Parathyroid adenoma (tissue), 2 donors: Measurements from ENCODE around the gene TAF7.

ENCODE experiments used
- H2AFZ ChIP-seq: fragments of 300-600 bp; sonication (generic); one replicate; pipeline ENCODE4 v1.7.0; 2017; ENCODE audit warnings: antibody characterized with exemption, mild to moderate bottlenecking
- H3K27ac ChIP-seq: fragments of 300-600 bp; sonication (generic); one replicate; pipeline ENCODE4 v1.7.0; 2017
- H3K27me3 ChIP-seq: fragments of 300-600 bp; sonication (generic); one replicate; pipeline ENCODE4 v1.7.0; 2017; ENCODE audit warnings: low read length; ENCODE audit not compliant: control insufficient read depth, insufficient read depth
- H3K36me3 ChIP-seq: fragments of 300-600 bp; sonication (generic); one replicate; pipeline ENCODE4 v1.7.0; 2017; ENCODE audit warnings: low read length; ENCODE audit not compliant: control insufficient read depth, insufficient read depth
- H3K4me1 ChIP-seq: fragments of 300-600 bp; sonication (generic); one replicate; pipeline ENCODE4 v1.7.0; 2017; ENCODE audit warnings: control low read depth
- H3K4me2 ChIP-seq: fragments of 300-600 bp; sonication (generic); one replicate; pipeline ENCODE4 v1.7.0; 2017; ENCODE audit warnings: low read length
- H3K4me3 ChIP-seq: fragments of 300-600 bp; sonication (generic); one replicate; pipeline ENCODE4 v1.7.0; 2017; ENCODE audit warnings: low read depth, low read length
- H3K79me2 ChIP-seq: fragments of 300-600 bp; sonication (generic); one replicate; pipeline ENCODE4 v1.7.0; 2017; ENCODE audit warnings: control low read depth
- H3K9ac ChIP-seq: fragments of 300-600 bp; sonication (generic); one replicate; pipeline ENCODE4 v1.7.0; 2017; ENCODE audit warnings: mild to moderate bottlenecking
- H3K9me3 ChIP-seq: fragments of 300-600 bp; sonication (generic); one replicate; pipeline ENCODE4 v1.7.0; 2017; ENCODE audit warnings: low read length; ENCODE audit not compliant: control insufficient read depth
- CTCF ChIP-seq: fragments of 300-600 bp; sonication (generic); IDR thresholded peaks from one replicate; pipeline ENCODE4 v1.7.0; 2017; ENCODE audit warnings: antibody characterized with exemption, mild to moderate bottlenecking
- donor health status: primary hyperparathyroidism.

The TAF7 gene

DNA sequence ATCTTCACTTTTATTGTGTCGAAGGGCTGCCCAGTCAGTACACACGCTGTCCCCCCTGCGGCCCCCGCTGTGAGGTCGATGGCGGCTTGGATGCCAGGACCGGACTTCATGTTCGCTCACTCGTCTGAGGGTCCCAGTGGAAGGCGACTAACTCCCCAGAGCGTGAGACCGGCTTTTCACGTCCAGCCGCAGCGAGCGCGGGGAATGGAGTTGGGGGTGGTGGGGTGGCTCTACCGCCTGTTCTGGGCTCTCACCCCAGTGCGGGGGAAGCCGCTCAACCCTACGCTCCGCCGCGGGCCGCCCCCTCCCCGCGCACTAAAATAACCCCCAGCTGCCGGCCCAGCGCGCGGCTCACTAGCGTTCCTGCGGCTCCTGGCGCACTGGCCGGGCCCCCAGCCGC, 16.8 kb downstream of the TAF7 start, which contains the start of gene SLC25A2:
TSS of gene SLC25A2 (minus strand) at position 294 of the 400 bp plus-strand sequence. CDS start at position 110, 184 bp downstream.
- Histone ChIP-seq H3K4me1 (no peaks in the 10 kb centered on the region), H3K27me3 (no peaks in the 10 kb centered on the region), H3K36me3 (no peaks in the 10 kb centered on the region), H3K4me2 (no peak within 1 kb of the TSS), H3K4me3 (no peak within 1 kb of the TSS), H3K9ac (no peak within 1 kb of the TSS), H3K9me3 (no peaks in the 10 kb centered on the region), H3K79me2 (no peaks in the 10 kb centered on the region), H2AFZ (no peak within 1 kb of the TSS), H3K27ac (no peak within 1 kb of the TSS)
- TF ChIP-seq CTCF = no peak

DNA sequence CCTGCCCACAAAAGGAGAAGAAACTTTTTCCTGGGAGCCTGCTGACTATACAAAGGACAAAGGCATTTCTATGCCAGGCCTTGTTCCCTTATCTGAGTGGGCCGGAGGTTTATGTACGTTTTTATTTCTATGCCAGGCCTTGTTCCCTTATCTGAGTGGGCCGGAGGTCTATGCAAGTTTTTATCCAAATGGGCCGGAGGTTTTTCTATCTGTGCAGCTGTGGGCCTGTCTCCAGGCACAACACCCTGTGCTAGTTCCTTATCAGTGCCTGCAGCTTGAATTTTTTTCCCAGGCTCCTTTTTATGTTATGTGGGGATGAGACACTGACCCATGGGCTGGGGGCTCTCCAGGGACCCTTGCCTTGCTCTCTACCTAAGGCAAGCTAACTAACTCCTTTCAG, 22.2 kb downstream of the TAF7 start:
- no peak for TF ChIP-seq CTCF
- no peak overlapping the region for H3K9ac ChIP-seq
- H3K4me2 ChIP-seq = no peak overlapping the region
- H3K4me1 ChIP-seq = no peaks in the 10 kb centered on the region
- H3K79me2 ChIP-seq = no peaks in the 10 kb centered on the region
- no peaks in the 10 kb centered on the region for H3K27me3 ChIP-seq
- H3K36me3 ChIP-seq = no peaks in the 10 kb centered on the region
- H3K4me3 ChIP-seq = no peak overlapping the region
- H3K27ac ChIP-seq = no peak overlapping the region
- no peaks in the 10 kb centered on the region for H3K9me3 ChIP-seq
- no peak overlapping the region for H2AFZ ChIP-seq

- H3K27ac ChIP-seq = no peak overlapping the region
- no peak overlapping the region for H3K9ac ChIP-seq
- no peaks in the 10 kb centered on the region for H3K36me3 ChIP-seq
- no peak for TF ChIP-seq CTCF
- no peak overlapping the region for H3K4me2 ChIP-seq
- no peaks in the 10 kb centered on the region for H3K27me3 ChIP-seq
- H3K9me3 ChIP-seq = peaks cover 3% of the 10 kb centered on the region
- H3K79me2 ChIP-seq = no peaks in the 10 kb centered on the region
- no peak overlapping the region for H3K4me3 ChIP-seq
- no peaks in the 10 kb centered on the region for H3K4me1 ChIP-seq
- H2AFZ ChIP-seq = no peak overlapping the region
These were observed 47.7 kb downstream of the TAF7 start for GRCh38 chr5:141272906-141273305.

DNA sequence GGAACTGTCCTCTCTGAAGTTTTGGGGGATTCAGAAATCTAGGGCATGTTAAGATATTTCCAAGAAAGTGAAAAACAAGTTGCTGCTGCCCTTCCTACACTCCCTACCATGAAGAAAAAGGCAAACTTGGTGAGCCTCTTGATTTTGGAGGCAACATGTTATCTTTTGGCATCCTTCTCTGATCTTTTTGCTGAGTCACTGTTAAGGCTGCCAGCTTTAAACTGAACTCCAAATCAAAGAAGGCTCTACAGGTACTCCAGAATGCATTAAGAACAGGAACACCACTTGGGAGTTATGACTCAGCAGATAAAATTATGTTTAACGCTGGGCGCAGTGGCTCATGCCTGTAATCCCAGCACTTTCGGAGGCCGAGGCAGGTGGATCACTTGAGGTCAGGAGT, 51.4 kb downstream of the TAF7 start:
- no peak overlapping the region for H2AFZ ChIP-seq
- H3K4me2 ChIP-seq = no peak overlapping the region
- peaks cover 12% of the 10 kb centered on the region for H3K9me3 ChIP-seq
- no peaks in the 10 kb centered on the region for H3K27me3 ChIP-seq
- no peaks in the 10 kb centered on the region for H3K79me2 ChIP-seq
- TF ChIP-seq CTCF = no peak
- no peak overlapping the region for H3K27ac ChIP-seq
- H3K4me1 ChIP-seq = no peaks in the 10 kb centered on the region
- no peak overlapping the region for H3K9ac ChIP-seq
- peaks cover 3% of the 10 kb centered on the region for H3K36me3 ChIP-seq
- no peak overlapping the region for H3K4me3 ChIP-seq
